Measurements from ENCODE around the gene CBX3.
"Not testable (repeated sequence)": the region's sequence is repeated elsewhere in the genome, so short reads cannot be mapped to it uniquely, and the experiment has no call there.

CBX3 gene

DNA sequence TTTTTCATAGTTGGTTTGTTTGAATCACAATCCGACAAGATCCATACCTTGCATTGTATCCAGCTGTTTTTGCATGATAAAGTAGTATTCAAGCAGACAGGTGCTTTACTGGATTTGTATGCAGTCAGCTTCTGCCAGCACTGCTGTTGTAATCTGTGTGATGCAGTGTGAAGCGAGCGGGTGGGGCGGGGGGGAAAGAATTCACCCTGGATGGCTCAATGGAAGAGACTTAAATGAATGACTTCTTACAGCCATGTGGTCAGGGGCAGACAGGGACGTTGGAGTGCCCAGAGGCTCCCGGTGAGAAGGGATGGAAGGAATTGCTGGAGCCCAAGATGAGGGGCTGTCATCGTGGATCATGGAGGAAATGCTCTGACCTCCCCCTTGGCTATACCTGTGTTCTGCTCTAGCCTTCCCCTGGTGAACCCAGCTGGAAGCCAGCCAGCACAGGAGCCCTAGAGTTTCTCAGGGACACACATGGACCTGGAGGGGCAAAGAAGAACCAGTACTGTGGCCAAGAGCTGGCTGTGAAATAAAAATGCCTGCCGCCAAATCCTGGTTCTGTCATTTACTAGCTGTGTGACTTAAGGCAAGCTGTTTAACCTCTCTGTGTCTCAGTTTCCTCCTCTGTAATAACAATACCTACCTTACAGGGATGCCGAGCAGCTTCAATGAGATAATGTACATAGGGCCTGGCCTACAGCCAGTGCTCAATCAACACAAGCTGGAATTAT lies 35.4 kb upstream of the CBX3 start:
- no peak for ATAC-seq
- H3K4me1 Mint-ChIP-seq = peaks cover 13% of the 10 kb centered on the region
- no peaks in the 10 kb centered on the region for H3K9me3 Mint-ChIP-seq
- H3K27me3 Mint-ChIP-seq = no peaks in the 10 kb centered on the region
- H3K36me3 Mint-ChIP-seq = peaks cover 6% of the 10 kb centered on the region
- no peak overlapping the region for H3K4me3 Mint-ChIP-seq
- peak overlapping the region; percentile 69 for H3K27ac Mint-ChIP-seq

DNA sequence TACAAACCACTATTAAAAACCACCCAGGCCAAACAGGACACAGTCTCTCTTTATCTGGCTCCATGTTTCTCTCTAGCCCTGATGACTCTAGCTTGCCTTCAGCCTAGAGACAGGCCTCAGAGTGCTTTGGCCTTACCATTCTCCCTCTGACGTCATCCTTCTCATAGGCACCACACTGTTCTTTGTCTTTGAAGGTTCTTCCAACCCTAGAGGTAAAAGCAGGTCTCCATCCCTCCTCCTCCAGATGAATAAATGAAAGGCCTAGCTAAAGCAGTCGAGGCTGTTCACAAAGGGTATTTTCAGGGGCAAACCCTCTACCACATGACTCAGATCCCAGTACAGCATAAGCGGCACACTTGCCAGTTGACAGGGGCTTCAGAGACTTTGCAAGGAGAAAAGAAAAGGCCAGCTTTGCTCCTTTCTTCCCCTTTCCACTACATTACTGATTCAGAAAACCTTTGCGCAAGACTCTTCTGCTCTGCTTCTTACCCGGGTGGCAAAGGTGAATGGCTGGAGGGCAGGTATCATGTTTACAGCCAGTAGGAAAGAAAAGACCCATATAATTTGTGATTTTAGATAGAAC lies 34.8 kb upstream of the CBX3 start:
- Mint-ChIP-seq H3K4me3 (no peak overlapping the region), H3K4me1 (peaks cover 13% of the 10 kb centered on the region), H3K27me3 (no peaks in the 10 kb centered on the region), H3K36me3 (peaks cover 6% of the 10 kb centered on the region), H3K9me3 (no peaks in the 10 kb centered on the region), H3K27ac (peak overlapping the region; percentile 69)
- peak; percentile 74 for ATAC-seq

DNA sequence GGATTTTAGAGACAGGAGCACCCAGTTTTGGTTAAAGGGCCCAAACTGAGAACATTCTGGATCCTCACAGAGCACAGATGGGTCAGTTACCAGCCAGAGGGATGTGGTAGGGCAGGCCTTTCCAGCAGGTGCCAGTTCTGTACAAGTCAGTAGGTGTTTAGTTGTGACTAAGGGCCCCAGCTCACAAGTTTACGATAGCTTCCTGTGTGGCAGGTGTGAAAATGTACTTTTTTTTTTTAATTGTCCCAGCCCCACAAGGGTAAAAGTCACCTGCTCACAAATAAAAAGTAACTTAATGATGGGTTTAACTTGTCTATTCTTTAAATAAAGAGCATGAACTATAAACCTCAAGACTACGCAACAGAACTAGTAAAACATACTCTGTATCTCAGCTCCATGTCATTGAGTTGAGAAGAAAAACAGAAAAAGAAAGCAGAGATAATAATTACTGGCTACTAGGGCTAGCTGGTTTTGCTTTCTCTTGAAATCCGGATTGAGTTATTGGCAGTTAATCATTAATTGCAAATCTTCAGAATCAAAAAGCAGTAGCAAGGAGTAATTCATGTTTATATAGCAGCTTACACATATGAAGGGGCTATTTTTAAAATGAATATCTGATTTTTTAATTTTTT lies 34.1 kb upstream of the CBX3 start:
- Mint-ChIP-seq H3K27ac (peak overlapping the region; percentile 69), H3K27me3 (no peaks in the 10 kb centered on the region), H3K9me3 (no peaks in the 10 kb centered on the region), H3K36me3 (peaks cover 6% of the 10 kb centered on the region), H3K4me3 (no peak overlapping the region), H3K4me1 (peaks cover 13% of the 10 kb centered on the region)
- no peak for ATAC-seq

DNA sequence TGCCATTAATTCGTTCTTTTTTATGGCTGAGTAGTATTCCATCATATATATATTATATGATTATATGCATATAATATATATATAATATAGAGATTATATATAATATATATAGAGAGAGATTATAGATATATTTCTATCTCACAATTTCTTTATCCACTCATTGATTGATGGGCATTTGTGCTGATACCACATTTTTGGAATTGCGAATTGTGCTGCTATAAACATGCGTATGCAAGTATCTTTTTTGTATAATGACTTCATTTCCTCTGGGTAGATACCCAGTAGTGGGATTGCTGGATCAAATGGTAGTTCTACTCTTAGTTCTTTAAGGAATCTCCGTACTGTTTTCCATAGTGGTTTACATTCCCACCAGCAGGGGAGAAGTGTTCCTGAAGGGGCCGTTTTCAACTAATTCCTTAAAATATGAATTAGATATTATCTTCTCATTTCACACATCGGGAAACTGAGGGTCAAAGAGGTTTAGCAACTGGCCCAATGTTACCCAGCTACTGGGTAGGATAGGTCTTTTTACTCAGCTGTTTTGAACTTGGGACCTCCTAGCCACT lies 33.0 kb upstream of the CBX3 start:
- no peaks in the 10 kb centered on the region for H3K9me3 Mint-ChIP-seq
- H3K27me3 Mint-ChIP-seq = no peaks in the 10 kb centered on the region
- peaks cover 6% of the 10 kb centered on the region for H3K36me3 Mint-ChIP-seq
- ATAC-seq = no peak
- H3K4me1 Mint-ChIP-seq = peaks cover 13% of the 10 kb centered on the region
- no peak overlapping the region for H3K4me3 Mint-ChIP-seq
- H3K27ac Mint-ChIP-seq = no peak overlapping the region

DNA sequence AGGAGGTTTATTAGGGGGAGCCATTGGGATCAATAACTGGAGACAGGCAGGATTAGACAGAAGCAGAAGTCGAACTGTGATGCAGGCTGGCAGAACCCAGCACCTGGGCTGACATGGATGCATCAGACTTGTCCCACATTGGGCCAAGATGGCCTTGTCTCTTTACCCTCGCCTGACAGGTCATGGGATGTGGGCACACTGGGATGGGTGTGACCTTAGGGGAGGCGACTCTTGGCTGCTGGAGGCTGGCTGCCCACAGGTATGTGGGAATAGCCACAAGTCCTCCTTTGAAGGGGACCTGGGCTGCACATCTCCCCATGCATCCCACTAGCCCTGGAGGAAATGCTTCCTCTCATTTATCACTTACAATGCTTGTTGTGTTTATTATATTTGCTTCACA lies 32.3 kb upstream of the CBX3 start:
- Mint-ChIP-seq H3K36me3 (peaks cover 14% of the 10 kb centered on the region), H3K27ac (no peak overlapping the region), H3K4me3 (no peak overlapping the region), H3K27me3 (no peaks in the 10 kb centered on the region), H3K9me3 (no peaks in the 10 kb centered on the region), H3K4me1 (peaks cover 13% of the 10 kb centered on the region)
- no peak for ATAC-seq

DNA sequence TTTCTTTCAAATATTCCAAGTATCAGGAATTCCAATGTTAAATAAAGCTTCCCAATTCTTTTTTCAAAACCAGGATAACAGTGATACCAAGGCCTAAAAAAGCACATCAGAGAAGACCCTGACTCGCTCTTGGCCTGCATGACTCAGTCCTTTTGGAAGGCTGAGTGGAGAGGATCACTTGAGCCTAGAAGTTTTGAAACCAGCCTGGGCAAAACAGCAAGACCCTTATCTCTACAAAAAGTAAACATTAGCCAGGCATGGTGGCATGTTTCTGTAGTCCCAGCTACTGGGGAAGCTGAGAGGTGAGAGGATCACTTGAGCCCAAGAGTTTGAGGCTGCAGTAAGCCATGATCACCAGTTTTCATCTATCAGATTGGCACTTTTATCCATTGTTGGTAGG lies 30.9 kb upstream of the CBX3 start:
- no peak overlapping the region for H3K4me3 Mint-ChIP-seq
- H3K27me3 Mint-ChIP-seq = no peaks in the 10 kb centered on the region
- ATAC-seq = no peak
- peaks cover 13% of the 10 kb centered on the region for H3K4me1 Mint-ChIP-seq
- no peaks in the 10 kb centered on the region for H3K9me3 Mint-ChIP-seq
- H3K36me3 Mint-ChIP-seq = peaks cover 16% of the 10 kb centered on the region
- H3K27ac Mint-ChIP-seq = no peak overlapping the region

DNA sequence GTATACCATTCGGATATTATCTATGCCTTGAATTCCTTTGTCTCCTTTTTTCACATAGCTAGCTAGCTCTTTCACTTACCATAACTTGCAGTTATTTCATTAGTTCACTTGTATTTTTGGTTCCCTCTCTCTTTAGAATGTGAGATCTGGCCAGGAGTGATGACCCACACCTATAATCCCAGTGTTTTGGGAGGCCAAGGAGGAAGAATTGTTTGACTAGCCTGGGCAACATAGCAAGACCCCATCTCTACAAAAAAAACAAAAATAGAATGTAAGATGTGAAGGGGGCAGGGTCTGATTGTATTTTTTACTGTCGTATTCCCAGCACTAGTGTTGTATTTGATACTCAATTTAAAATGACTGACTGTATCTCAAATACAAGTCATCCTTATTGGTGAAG lies 29.9 kb upstream of the CBX3 start:
- Mint-ChIP-seq H3K36me3 (peaks cover 16% of the 10 kb centered on the region), H3K9me3 (no peaks in the 10 kb centered on the region), H3K27ac (no peak overlapping the region), H3K4me3 (no peak overlapping the region), H3K4me1 (peaks cover 11% of the 10 kb centered on the region), H3K27me3 (no peaks in the 10 kb centered on the region)
- no peak for ATAC-seq

DNA sequence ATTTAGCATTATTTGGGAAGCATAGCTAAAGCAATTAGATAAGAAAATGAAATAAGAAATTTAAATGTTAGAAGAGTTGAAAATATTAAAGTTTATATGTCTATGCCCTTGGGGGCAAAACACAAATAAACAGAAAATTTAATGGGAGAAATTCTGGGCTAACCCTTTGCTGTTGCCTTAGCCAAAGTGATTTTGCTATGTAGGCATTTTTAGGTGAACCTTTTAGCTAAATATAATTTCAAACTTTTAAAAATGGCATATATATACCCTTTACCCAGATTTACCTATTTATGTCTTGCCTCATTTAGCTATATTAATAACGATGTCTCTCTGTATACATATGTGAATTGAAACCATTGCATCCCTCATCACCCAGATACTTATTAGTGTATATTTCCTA lies 29.5 kb upstream of the CBX3 start:
- Mint-ChIP-seq H3K9me3 (no peaks in the 10 kb centered on the region), H3K36me3 (peaks cover 16% of the 10 kb centered on the region), H3K27me3 (no peaks in the 10 kb centered on the region), H3K4me1 (peaks cover 6% of the 10 kb centered on the region), H3K4me3 (no peak overlapping the region), H3K27ac (no peak overlapping the region)
- ATAC-seq = no peak

DNA sequence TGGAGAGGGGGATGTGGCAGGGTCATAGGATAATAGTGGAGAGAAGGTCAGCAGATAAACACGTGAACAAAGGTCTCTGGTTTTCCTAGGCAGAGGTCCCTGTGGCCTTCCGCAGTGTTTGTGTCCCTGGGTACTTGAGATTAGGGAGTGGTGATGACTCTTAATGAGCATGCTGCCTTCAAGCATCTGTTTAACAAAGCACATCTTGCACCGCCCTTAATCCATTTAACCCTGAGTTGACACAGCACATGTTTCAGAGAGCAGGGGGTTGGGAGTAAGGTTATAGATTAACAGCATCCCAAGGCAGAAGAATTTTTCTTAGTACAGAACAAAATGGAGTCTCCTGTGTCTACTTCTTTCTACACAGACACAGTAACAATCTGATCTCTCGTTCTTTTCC lies 25.6 kb upstream of the CBX3 start:
- H3K9me3 Mint-ChIP-seq, ATAC-seq, H3K27me3 Mint-ChIP-seq, H3K4me1 Mint-ChIP-seq, H3K4me3 Mint-ChIP-seq, H3K27ac Mint-ChIP-seq: not testable (repeated sequence)
- peaks cover 10% of the 10 kb centered on the region for H3K36me3 Mint-ChIP-seq

DNA sequence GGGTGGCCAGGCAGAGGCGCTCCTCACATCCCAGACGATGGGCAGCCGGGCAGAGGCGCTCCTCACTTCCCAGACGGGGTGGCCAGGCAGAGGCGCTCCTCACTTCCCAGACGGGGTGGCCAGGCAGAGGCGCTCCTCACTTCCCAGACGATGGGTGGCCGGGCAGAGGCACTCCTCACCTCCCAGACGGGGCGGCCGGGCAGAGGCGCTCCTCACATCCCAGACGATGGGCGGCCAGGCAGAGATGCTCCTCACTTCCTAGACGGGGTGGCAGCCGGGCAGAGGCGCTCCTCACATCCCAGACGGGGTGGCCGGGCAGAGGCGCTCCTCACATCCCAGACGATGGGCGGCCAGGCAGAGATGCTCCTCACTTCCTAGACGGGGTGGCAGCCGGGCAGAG lies 24.8 kb upstream of the CBX3 start:
- H3K27ac Mint-ChIP-seq, H3K4me3 Mint-ChIP-seq, H3K9me3 Mint-ChIP-seq, H3K4me1 Mint-ChIP-seq, ATAC-seq, H3K27me3 Mint-ChIP-seq: not testable (repeated sequence)
- peaks cover 10% of the 10 kb centered on the region for H3K36me3 Mint-ChIP-seq

DNA sequence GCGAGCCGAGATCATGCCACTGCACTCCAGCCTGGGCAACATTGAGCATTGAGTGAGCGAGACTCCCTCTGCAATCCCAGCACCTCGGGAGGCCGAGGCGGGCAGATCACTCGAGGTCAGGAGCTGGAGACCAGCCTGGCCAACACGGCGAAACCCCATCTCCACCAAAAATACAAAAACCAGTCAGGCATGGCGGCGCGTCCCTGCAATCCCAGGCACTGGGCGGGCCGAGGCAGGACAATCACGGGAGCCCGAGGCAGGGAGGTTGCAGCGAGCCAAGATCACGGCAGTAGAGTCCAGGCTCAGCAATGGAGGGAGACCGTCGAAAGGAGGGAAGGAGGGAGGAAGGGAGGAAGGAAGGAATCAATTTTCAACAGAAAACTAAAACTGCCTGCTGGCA lies 24.3 kb upstream of the CBX3 start:
- H3K4me3 Mint-ChIP-seq, H3K27ac Mint-ChIP-seq, ATAC-seq, H3K9me3 Mint-ChIP-seq, H3K27me3 Mint-ChIP-seq: not testable (repeated sequence)
- Mint-ChIP-seq H3K36me3 (peaks cover 10% of the 10 kb centered on the region), H3K4me1 (peaks cover 12% of the 10 kb centered on the region)

DNA sequence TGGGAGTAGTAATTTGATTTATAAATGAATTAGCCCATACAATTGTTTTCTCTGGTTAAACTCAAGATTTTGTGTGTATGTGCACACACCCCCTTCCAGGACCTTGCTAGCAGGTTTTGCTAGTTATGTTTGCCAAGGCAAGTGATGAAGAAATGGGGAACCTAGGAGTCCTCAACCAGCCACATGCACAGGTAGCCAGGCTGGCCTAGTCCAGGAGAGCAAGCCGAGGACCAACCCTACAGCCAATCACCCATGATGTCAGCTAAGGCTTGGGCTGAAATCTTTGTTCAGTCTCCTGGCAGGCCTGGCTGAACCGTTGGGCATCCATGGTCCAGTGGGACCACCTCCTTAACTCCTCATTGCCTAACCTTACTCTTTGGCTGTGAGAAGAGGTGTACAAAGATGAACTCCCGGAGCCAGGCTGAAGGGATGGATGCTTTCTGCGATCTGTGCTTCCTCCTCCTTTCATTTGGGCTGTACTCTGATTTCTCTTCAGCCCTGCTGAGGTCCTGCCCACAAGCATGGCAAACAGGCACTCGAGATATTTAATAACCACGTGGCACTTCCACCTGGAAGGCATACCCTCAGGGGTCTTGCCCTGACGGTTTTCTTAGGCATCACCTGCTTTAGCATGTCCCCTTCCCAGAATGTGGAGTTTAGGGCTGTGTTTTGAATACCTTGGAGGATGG lies 23.1 kb upstream of the CBX3 start:
- Mint-ChIP-seq H3K9me3 (no peaks in the 10 kb centered on the region), H3K36me3 (peaks cover 10% of the 10 kb centered on the region), H3K4me3 (no peak overlapping the region), H3K27me3 (no peaks in the 10 kb centered on the region), H3K4me1 (peaks cover 12% of the 10 kb centered on the region), H3K27ac (no peak overlapping the region)
- ATAC-seq = no peak

DNA sequence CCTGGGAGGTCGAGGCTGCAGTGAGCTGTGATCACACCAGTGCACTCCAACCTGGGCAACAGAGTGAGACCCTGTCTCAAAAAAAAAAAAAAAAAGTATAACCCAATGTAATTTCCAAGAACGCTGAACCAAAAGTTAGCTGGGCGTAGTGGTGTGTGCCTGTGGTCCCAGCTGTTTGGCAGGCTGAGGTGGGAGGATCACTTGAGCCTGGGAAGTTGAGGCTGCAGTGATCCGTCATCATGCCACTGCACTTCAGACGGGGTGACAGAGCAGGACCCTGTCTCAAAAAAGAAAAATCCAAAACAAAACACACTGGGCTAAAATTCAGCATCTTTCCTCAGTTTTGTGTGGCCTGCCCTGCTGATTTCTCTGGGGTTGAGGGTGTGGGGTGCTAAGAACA lies 22.1 kb upstream of the CBX3 start:
- H3K27ac Mint-ChIP-seq = no peak overlapping the region
- H3K4me3 Mint-ChIP-seq = no peak overlapping the region
- ATAC-seq = no peak
- H3K4me1 Mint-ChIP-seq = peaks cover 22% of the 10 kb centered on the region
- H3K36me3 Mint-ChIP-seq = peaks cover 1% of the 10 kb centered on the region
- H3K27me3 Mint-ChIP-seq = no peaks in the 10 kb centered on the region
- no peaks in the 10 kb centered on the region for H3K9me3 Mint-ChIP-seq

DNA sequence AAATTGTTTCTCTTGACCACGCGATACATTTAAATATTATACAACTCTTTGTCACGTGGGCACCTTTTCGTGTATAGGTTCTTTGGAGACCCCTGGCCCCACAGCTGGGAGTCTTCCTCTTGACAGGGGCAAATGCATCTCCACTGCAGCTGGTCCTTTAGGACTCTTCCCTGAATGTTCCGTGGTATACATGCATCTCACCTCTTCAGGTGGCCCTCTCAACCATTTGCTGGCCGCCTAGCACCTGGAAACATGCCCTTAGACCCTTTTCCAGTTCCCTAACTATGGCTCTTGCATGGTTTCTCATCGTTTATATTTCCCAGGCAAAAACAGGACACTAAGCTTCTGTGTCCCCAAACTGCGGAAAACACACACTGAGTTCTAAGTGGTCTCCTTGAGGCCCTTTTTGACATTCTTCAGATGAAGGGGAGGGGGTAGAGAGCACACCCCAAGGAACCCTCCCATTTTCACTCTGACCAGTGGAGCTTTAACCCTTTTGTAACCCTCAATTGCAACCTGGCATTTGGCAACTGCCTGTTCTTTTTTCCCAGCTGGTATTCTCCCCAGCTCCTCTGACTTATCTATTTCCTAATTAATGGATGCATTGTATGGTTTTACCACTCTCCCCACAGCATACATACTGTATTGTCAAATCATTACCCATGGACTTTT lies 21.6 kb upstream of the CBX3 start:
- Mint-ChIP-seq H3K9me3 (no peaks in the 10 kb centered on the region), H3K27ac (no peak overlapping the region), H3K4me1 (peaks cover 24% of the 10 kb centered on the region), H3K36me3 (peaks cover under 1% of the 10 kb centered on the region), H3K27me3 (no peaks in the 10 kb centered on the region), H3K4me3 (no peak overlapping the region)
- no peak for ATAC-seq

DNA sequence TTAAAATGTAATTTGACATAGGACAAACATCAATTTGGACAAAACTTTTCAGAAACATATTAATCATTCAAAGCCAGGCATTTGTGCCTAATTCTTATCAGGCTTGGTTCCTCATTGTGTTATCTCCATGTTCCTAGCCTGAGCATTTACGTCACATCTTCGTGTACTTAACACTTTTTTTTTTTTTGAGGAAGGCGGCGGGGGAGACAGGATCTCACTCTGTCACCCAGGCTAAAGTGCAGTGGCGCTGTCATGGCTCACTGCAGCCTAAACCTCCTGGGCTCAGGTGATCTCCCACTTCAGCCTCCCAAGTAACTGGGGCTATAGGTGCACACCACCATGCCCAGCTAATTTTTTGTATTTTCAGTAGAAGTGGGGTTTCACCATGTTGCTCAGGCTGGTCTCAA lies 20.8 kb upstream of the CBX3 start:
- H3K36me3 Mint-ChIP-seq = peaks cover 9% of the 10 kb centered on the region
- H3K9me3 Mint-ChIP-seq = no peaks in the 10 kb centered on the region
- no peak overlapping the region for H3K27ac Mint-ChIP-seq
- H3K4me3 Mint-ChIP-seq = no peak overlapping the region
- H3K4me1 Mint-ChIP-seq = peaks cover 32% of the 10 kb centered on the region
- H3K27me3 Mint-ChIP-seq = no peaks in the 10 kb centered on the region
- ATAC-seq = no peak
